Skeletal muscle tissue (tissue), 4 donors: ENCODE data around the gene FAM131C. TPM values are rescaled to one million over a fixed set of nuclear protein-coding genes. Genes with fewer than 3 reads are reported as not detected.
"Not testable (repeated sequence)": the region's sequence is repeated elsewhere in the genome, so short reads cannot be mapped to it uniquely, and the experiment has no call there.

Source experiments
- H3K27ac ChIP-seq: one replicate; pipeline ENCODE4 v1.7.0; 2013; ENCODE audit warnings: mild to moderate bottlenecking, low read depth, low read length, inconsistent platforms
- H3K27me3 ChIP-seq, 3 donors: one replicate each; pipeline ENCODE4 v1.7.0; 2013; ENCODE audit warnings: low read length in 3 of 3; ENCODE audit not compliant: control insufficient read depth in 3 of 3, insufficient read depth in 3 of 3
- H3K36me3 ChIP-seq, 3 donors: one replicate each; pipeline ENCODE4 v1.7.0; 2013; ENCODE audit warnings: low read length in 3 of 3; ENCODE audit not compliant: control insufficient read depth in 3 of 3, insufficient read depth in 3 of 3
- H3K4me1 ChIP-seq, 3 donors: one replicate each; pipeline ENCODE4 v1.7.0; 2013; ENCODE audit warnings: low read length in 3 of 3, mild to moderate bottlenecking in 3 of 3; ENCODE audit not compliant: control insufficient read depth in 3 of 3, insufficient read depth in 3 of 3
- H3K4me3 ChIP-seq, 3 donors: one replicate each; pipeline ENCODE4 v1.7.0; 2013; ENCODE audit warnings: low read length in 3 of 3
- H3K9ac ChIP-seq, 3 donors: one replicate each; pipeline ENCODE4 v1.7.0; 2013; ENCODE audit warnings: low read length in 3 of 3, mild to moderate bottlenecking in 3 of 3, moderate library complexity in 2 of 3, low read depth in 1 of 3
- H3K9me3 ChIP-seq, 3 donors: one replicate each; pipeline ENCODE4 v1.7.0; 2013; ENCODE audit warnings: low read length in 3 of 3; ENCODE audit not compliant: control insufficient read depth in 3 of 3
- total RNA-seq: library from RNA; depleted of rRNA; stranded (reverse); fragments of >200 nt; gene quantifications from one replicate; pipeline ENCODE4 v1.2.3, GENCODE V29; 2014
- donor health status: Osteomylitis.

FAM131C gene
- total RNA-seq, 1 donor from 2014 or later: not detected

- no peaks in the 10 kb centered on the region for H3K9me3 ChIP-seq
- H3K9ac ChIP-seq: no peak overlapping the region
- no peak overlapping the region for H3K27ac ChIP-seq
- no peaks in the 10 kb centered on the region for H3K36me3 ChIP-seq
- no peaks in the 10 kb centered on the region for H3K27me3 ChIP-seq
- H3K4me3 ChIP-seq: no peak overlapping the region
- no peaks in the 10 kb centered on the region for H3K4me1 ChIP-seq
Observed at GRCh38 chr1:16042096-16042495, 31.4 kb downstream of the FAM131C start.

- no peak overlapping the region for H3K9ac ChIP-seq
- no peaks in the 10 kb centered on the region for H3K27me3 ChIP-seq
Observed at GRCh38 chr1:16041200-16041599, 32.3 kb downstream of the FAM131C start.

GRCh38 chr1:16039871-16040270 lies 33.6 kb downstream of the FAM131C start:
- H3K27ac ChIP-seq, H3K9ac ChIP-seq, H3K36me3 ChIP-seq, H3K4me3 ChIP-seq, H3K4me1 ChIP-seq, H3K9me3 ChIP-seq, H3K27me3 ChIP-seq: not testable (repeated sequence)

More at GRCh38 chr1:16041200-16041599, 32.3 kb downstream of the FAM131C start:
- Histone ChIP-seq H3K27ac (no peak overlapping the region), H3K36me3 (no peaks in the 10 kb centered on the region), H3K4me3 (no peak overlapping the region), H3K9me3 (no peaks in the 10 kb centered on the region), H3K4me1 (no peaks in the 10 kb centered on the region)

- no peak overlapping the region for H3K9ac ChIP-seq
- H3K4me1 ChIP-seq: no peaks in the 10 kb centered on the region
- no peak overlapping the region for H3K27ac ChIP-seq
- H3K36me3 ChIP-seq: no peaks in the 10 kb centered on the region
- H3K27me3 ChIP-seq: no peaks in the 10 kb centered on the region
- no peak overlapping the region for H3K4me3 ChIP-seq
- no peaks in the 10 kb centered on the region for H3K9me3 ChIP-seq
Observed at GRCh38 chr1:16038620-16038912, 34.9 kb downstream of the FAM131C start.

GRCh38 chr1:16036461-16036860 lies 37.0 kb downstream of the FAM131C start:
- H3K4me3 ChIP-seq, H3K9me3 ChIP-seq, H3K27ac ChIP-seq, H3K36me3 ChIP-seq, H3K9ac ChIP-seq, H3K4me1 ChIP-seq, H3K27me3 ChIP-seq: not testable (repeated sequence)

- H3K27ac ChIP-seq, H3K9me3 ChIP-seq, H3K4me3 ChIP-seq, H3K27me3 ChIP-seq, H3K4me1 ChIP-seq, H3K9ac ChIP-seq, H3K36me3 ChIP-seq: not testable (repeated sequence)
Observed at GRCh38 chr1:16033103-16033632, 40.3 kb downstream of the FAM131C start.

GRCh38 chr1:16032388-16033102 lies 40.9 kb downstream of the FAM131C start:
- H3K9ac ChIP-seq: no peak overlapping the region
- H3K4me3 ChIP-seq: no peak overlapping the region
- H3K4me1 ChIP-seq: peaks cover 4 to 7% (median 5%) of the 10 kb centered on the region in 3 donors
- H3K27me3 ChIP-seq: peaks cover 0 to 10% (median 6%) of the 10 kb centered on the region in 3 donors
- no peaks in the 10 kb centered on the region for H3K9me3 ChIP-seq
- no peak overlapping the region for H3K27ac ChIP-seq
- H3K36me3 ChIP-seq: no peaks in the 10 kb centered on the region

GRCh38 chr1:16031551-16031950 lies 41.9 kb downstream of the FAM131C start:
- no peaks in the 10 kb centered on the region for H3K36me3 ChIP-seq
- H3K9ac ChIP-seq: no peak overlapping the region
- H3K27ac ChIP-seq: no peak overlapping the region
- H3K27me3 ChIP-seq: peaks cover 0 to 14% (median 6%) of the 10 kb centered on the region in 3 donors
- H3K9me3 ChIP-seq: no peaks in the 10 kb centered on the region
- peaks cover 4 to 11% (median 7%) of the 10 kb centered on the region in 3 donors for H3K4me1 ChIP-seq
- no peak overlapping the region for H3K4me3 ChIP-seq

- no peak overlapping the region for H3K9ac ChIP-seq
- H3K27me3 ChIP-seq: peaks cover 0 to 14% (median 6%) of the 10 kb centered on the region in 3 donors
- no peak overlapping the region for H3K4me3 ChIP-seq
- no peaks in the 10 kb centered on the region for H3K9me3 ChIP-seq
- no peaks in the 10 kb centered on the region for H3K36me3 ChIP-seq
- peaks cover 4 to 11% (median 7%) of the 10 kb centered on the region in 3 donors for H3K4me1 ChIP-seq
- no peak overlapping the region for H3K27ac ChIP-seq
Observed at GRCh38 chr1:16029288-16029687, 44.2 kb downstream of the FAM131C start.

GRCh38 chr1:16029003-16029268 lies 44.5 kb downstream of the FAM131C start:
- not testable (repeated sequence) for H3K9ac ChIP-seq, H3K36me3 ChIP-seq, H3K27ac ChIP-seq, H3K4me3 ChIP-seq, H3K9me3 ChIP-seq
- H3K4me1 ChIP-seq: peaks cover 4 to 11% (median 8%) of the 10 kb centered on the region in 3 donors
- H3K27me3 ChIP-seq: peaks cover 0 to 14% (median 6%) of the 10 kb centered on the region in 3 donors
